Activated CD4-positive, alpha-beta T cell treated with anti-CD3 and anti-CD28 coated beads for 36 hours (primary cell): ENCODE measurements around the gene SNRNP27. TPM values are rescaled to one million over a fixed set of nuclear protein-coding genes. Genes with fewer than 3 reads are reported as not detected.

Experiments used
- ATAC-seq: fragments of 200-7000 bp; cut with Tn5 transposase; one replicate; pipeline ENCODE4 v1.10.0; 2021; ENCODE audit warnings: mild to moderate bottlenecking, moderate library complexity
- CTCF ChIA-PET: fragments of 350-600 bp; sonication (Branson Sonifier 250); formaldehyde crosslinking; loops from one replicate; lab custom pipeline; 2021; ENCODE audit warnings: antibody characterized with exemption; lab: Charles Lee
- POLR2A ChIA-PET: fragments of 350-600 bp; sonication (Branson Sonifier 250); formaldehyde crosslinking; loops from one replicate; lab custom pipeline; 2021; ENCODE audit warnings: antibody characterized with exemption, inconsistent platforms; lab: Charles Lee
- DNase-seq: peaks from one replicate; pipeline ENCODE4 v3.0.0-alpha.2; 2020
- H3K27ac Mint-ChIP-seq: one replicate; pipeline ENCODE4 v1.8.0; 2021; ENCODE audit warnings: mixed read lengths
- H3K27me3 Mint-ChIP-seq: one replicate; pipeline ENCODE4 v1.8.0; 2021; ENCODE audit warnings: mixed read lengths
- H3K36me3 Mint-ChIP-seq: one replicate; pipeline ENCODE4 v1.8.0; 2021; ENCODE audit warnings: low read depth, mixed read lengths
- H3K4me1 Mint-ChIP-seq: one replicate; pipeline ENCODE4 v1.8.0; 2021; ENCODE audit warnings: mixed read lengths
- H3K4me3 Mint-ChIP-seq: one replicate; pipeline ENCODE4 v1.8.0; 2021; ENCODE audit warnings: mild to moderate bottlenecking, moderate library complexity, mixed read lengths
- H3K9me3 Mint-ChIP-seq: one replicate; pipeline ENCODE4 v1.8.0; 2021; ENCODE audit warnings: low read depth, mixed read lengths
- intact Hi-C, 2 experiments: fragments of 100-400 bp; cut with DNase I in 1 of 2; cut with micrococcal nuclease in 1 of 2; formaldehyde crosslinking; loops; one replicate each; pipeline versions ENCODE4 v1.14.2 to v1.15.1; 2022 to 2024; cut with DNase I, micrococcal nuclease
- total RNA-seq, 2 experiments: library from RNA; stranded (reverse); gene quantifications; one replicate each; pipeline ENCODE4 v1.2.3, GENCODE V29; 2021

Gene SNRNP27
- total RNA-seq, 2 experiments from 2014 or later, result 67.7 to 76.6 TPM

GRCh38 chr2:69936906-69937305 lies 43.1 kb downstream of the SNRNP27 start:
- DNase-seq, result no peak
- POLR2A ChIA-PET, result no interaction called here
- Mint-ChIP-seq H3K36me3 (peaks cover 43% of the 10 kb centered on the region), H3K4me1 (peaks cover 24% of the 10 kb centered on the region), H3K4me3 (no peak overlapping the region), H3K9me3 (no peaks in the 10 kb centered on the region), H3K27me3 (no peaks in the 10 kb centered on the region), H3K27ac (no peak overlapping the region)
- CTCF ChIA-PET, result interaction anchor here (1.0 kb wide), 1 partner anchor 13 kb away, joined by 5 read pairs; no protein-coding TSS in a partner anchor
- intact Hi-C loops, result no loop called here
- no peak for ATAC-seq

GRCh38 chr2:69937968-69938367 lies 44.2 kb downstream of the SNRNP27 start:
- H3K4me1 Mint-ChIP-seq, result peaks cover 21% of the 10 kb centered on the region
- no peak for ATAC-seq

GRCh38 chr2:69939722-69940121 lies 46.0 kb downstream of the SNRNP27 start:
- CTCF ChIA-PET, result no interaction called here
- Mint-ChIP-seq H3K9me3 (no peaks in the 10 kb centered on the region), H3K36me3 (peaks cover 50% of the 10 kb centered on the region), H3K4me3 (no peak overlapping the region), H3K4me1 (peaks cover 19% of the 10 kb centered on the region), H3K27me3 (no peaks in the 10 kb centered on the region), H3K27ac (peak overlapping the region; percentile 39)
- intact Hi-C loops, result no loop called here
- no peak for DNase-seq
- POLR2A ChIA-PET, result interaction anchor here (1.1 kb wide), 1 partner anchor 129 kb away, joined by 3 read pairs; no protein-coding TSS in a partner anchor
- no peak for ATAC-seq

More at GRCh38 chr2:69937968-69938367, 44.2 kb downstream of the SNRNP27 start:
- DNase-seq, result no peak
- intact Hi-C loops, result no loop called here
- ChIA-PET CTCF (no interaction called here), POLR2A (no interaction called here)
- no peaks in the 10 kb centered on the region for H3K9me3 Mint-ChIP-seq
- no peak overlapping the region for H3K27ac Mint-ChIP-seq
- no peak overlapping the region for H3K4me3 Mint-ChIP-seq
- H3K27me3 Mint-ChIP-seq, result no peaks in the 10 kb centered on the region
- peaks cover 47% of the 10 kb centered on the region for H3K36me3 Mint-ChIP-seq

GRCh38 chr2:69940691-69941090 lies 46.9 kb downstream of the SNRNP27 start:
- ATAC-seq, result no peak
- Mint-ChIP-seq H3K4me1 (peaks cover 27% of the 10 kb centered on the region), H3K27me3 (no peaks in the 10 kb centered on the region), H3K36me3 (peaks cover 46% of the 10 kb centered on the region), H3K9me3 (no peaks in the 10 kb centered on the region), H3K27ac (peak overlapping the region; percentile 25), H3K4me3 (no peak overlapping the region)
- intact Hi-C loops, result no loop called here
- DNase-seq, result no peak
- ChIA-PET CTCF (interaction anchor here (0.5 to 0.8 kb wide), 2 partner anchors 141 to 257 kb away, joined by 3 read pairs; no protein-coding TSS in a partner anchor), POLR2A (no interaction called here)

- Mint-ChIP-seq H3K36me3 (peaks cover 28% of the 10 kb centered on the region), H3K4me3 (no peak overlapping the region), H3K9me3 (no peaks in the 10 kb centered on the region), H3K27ac (peak overlapping the region; percentile 34), H3K4me1 (peaks cover 48% of the 10 kb centered on the region), H3K27me3 (no peaks in the 10 kb centered on the region)
- POLR2A ChIA-PET, result interaction anchor here (0.6 to 0.7 kb wide), 2 partner anchors 18 to 28 kb away, joined by 3 read pairs; partner anchors contain the start of gene MXD1
- CTCF ChIA-PET, result interaction anchor here (0.6 to 1.4 kb wide), 4 partner anchors 11 to 713 kb away, joined by 3 read pairs; no protein-coding TSS in a partner anchor
- ATAC-seq (peak; percentile 17), DNase-seq (no peak)
- intact Hi-C loops, result no loop called here
Measured at GRCh38 chr2:69943000-69943842, 49.5 kb downstream of the SNRNP27 start.

- CTCF ChIA-PET, result interaction anchor here (1.0 to 1.4 kb wide), 2 partner anchors 23 to 199 kb away, joined by 3 read pairs; no protein-coding TSS in a partner anchor
- peaks cover 21% of the 10 kb centered on the region for H3K36me3 Mint-ChIP-seq
- no peak overlapping the region for H3K27ac Mint-ChIP-seq
- no peak overlapping the region for H3K4me3 Mint-ChIP-seq
- POLR2A ChIA-PET, result interaction anchor here (0.6 kb wide), 1 partner anchor 9 kb away, joined by 3 read pairs; no protein-coding TSS in a partner anchor
- DNase-seq (no peak), ATAC-seq (no peak)
- H3K27me3 Mint-ChIP-seq, result no peaks in the 10 kb centered on the region
- no peaks in the 10 kb centered on the region for H3K9me3 Mint-ChIP-seq
- intact Hi-C loops, result no loop called here
- peaks cover 48% of the 10 kb centered on the region for H3K4me1 Mint-ChIP-seq
Measured at GRCh38 chr2:69943843-69944525, 50.2 kb downstream of the SNRNP27 start.

- ChIA-PET POLR2A (interaction anchor here (0.6 kb wide), 1 partner anchor 8 kb away, joined by 3 read pairs; no protein-coding TSS in a partner anchor), CTCF (interaction anchor here (0.6 to 1.4 kb wide), 4 partner anchors 11 to 198 kb away, joined by 3 to 4 read pairs (median 3); no protein-coding TSS in a partner anchor)
- Mint-ChIP-seq H3K4me3 (no peak overlapping the region), H3K27ac (peak overlapping the region; percentile 27), H3K27me3 (no peaks in the 10 kb centered on the region), H3K4me1 (peaks cover 48% of the 10 kb centered on the region), H3K36me3 (peaks cover 16% of the 10 kb centered on the region), H3K9me3 (no peaks in the 10 kb centered on the region)
- intact Hi-C loops, result no loop called here
- ATAC-seq, result no peak
- no peak for DNase-seq
Measured at GRCh38 chr2:69944756-69945155, 51.0 kb downstream of the SNRNP27 start.

GRCh38 chr2:69945441-69945840 lies 51.7 kb downstream of the SNRNP27 start:
- CTCF ChIA-PET, result interaction anchor here (0.6 to 1.4 kb wide), 3 partner anchors 12 to 159 kb away, joined by 3 to 4 read pairs (median 3); no protein-coding TSS in a partner anchor
- peaks cover 15% of the 10 kb centered on the region for H3K36me3 Mint-ChIP-seq
- DNase-seq (peak; percentile 21), ATAC-seq (no peak)
- H3K27ac Mint-ChIP-seq, result peak overlapping the region; percentile 65
- peaks cover 48% of the 10 kb centered on the region for H3K4me1 Mint-ChIP-seq
- POLR2A ChIA-PET, result interaction anchor here (0.8 to 1.6 kb wide), 2 partner anchors 30 to 124 kb away, joined by 3 to 6 read pairs; partner anchors contain the start of gene MXD1
- intact Hi-C loops, result no loop called here
- H3K4me3 Mint-ChIP-seq, result no peak overlapping the region
- no peaks in the 10 kb centered on the region for H3K27me3 Mint-ChIP-seq
- H3K9me3 Mint-ChIP-seq, result no peaks in the 10 kb centered on the region

- ATAC-seq (no peak), DNase-seq (no peak)
- Mint-ChIP-seq H3K27ac (peak overlapping the region; percentile 65), H3K27me3 (no peaks in the 10 kb centered on the region), H3K4me1 (peaks cover 48% of the 10 kb centered on the region), H3K36me3 (peaks cover 11% of the 10 kb centered on the region), H3K4me3 (no peak overlapping the region), H3K9me3 (no peaks in the 10 kb centered on the region)
- CTCF ChIA-PET, result interaction anchor here (1.0 to 1.4 kb wide), 3 partner anchors 12 to 125 kb away, joined by 3 to 4 read pairs (median 4); no protein-coding TSS in a partner anchor
- POLR2A ChIA-PET, result interaction anchor here (0.8 to 1.6 kb wide), 5 partner anchors 31 to 244 kb away, joined by 3 to 6 read pairs (median 5); partner anchors contain the start of gene MXD1
- intact Hi-C loops, result no loop called here
Measured at GRCh38 chr2:69945941-69946340, 52.2 kb downstream of the SNRNP27 start.

GRCh38 chr2:69946351-69947324 lies 52.9 kb downstream of the SNRNP27 start:
- intact Hi-C loops, result no loop called here

More at GRCh38 chr2:69946351-69947324, 52.9 kb downstream of the SNRNP27 start:
- CTCF ChIA-PET, result interaction anchor here (1.0 to 1.4 kb wide), 3 partner anchors 13 to 124 kb away, joined by 3 to 4 read pairs (median 4); no protein-coding TSS in a partner anchor
- Mint-ChIP-seq H3K4me1 (peaks cover 48% of the 10 kb centered on the region), H3K9me3 (no peaks in the 10 kb centered on the region), H3K27me3 (no peaks in the 10 kb centered on the region), H3K36me3 (peaks cover 11% of the 10 kb centered on the region), H3K4me3 (no peak overlapping the region), H3K27ac (peak overlapping the region; percentile 49)
- POLR2A ChIA-PET, result interaction anchor here (0.8 to 1.6 kb wide), 5 partner anchors 33 to 346 kb away, joined by 3 to 6 read pairs (median 5); partner anchors contain the start of gene SNRPG
- peak; percentile 90 for ATAC-seq
- peak; percentile 69 for DNase-seq
